Measurements from ENCODE around the gene TGM2. TPM values are rescaled to one million over a fixed set of nuclear protein-coding genes. Genes with fewer than 3 reads are reported as not detected.

Gene TGM2
- total RNA-seq, 1 donor from 2014 or later: 193 TPM

DNA sequence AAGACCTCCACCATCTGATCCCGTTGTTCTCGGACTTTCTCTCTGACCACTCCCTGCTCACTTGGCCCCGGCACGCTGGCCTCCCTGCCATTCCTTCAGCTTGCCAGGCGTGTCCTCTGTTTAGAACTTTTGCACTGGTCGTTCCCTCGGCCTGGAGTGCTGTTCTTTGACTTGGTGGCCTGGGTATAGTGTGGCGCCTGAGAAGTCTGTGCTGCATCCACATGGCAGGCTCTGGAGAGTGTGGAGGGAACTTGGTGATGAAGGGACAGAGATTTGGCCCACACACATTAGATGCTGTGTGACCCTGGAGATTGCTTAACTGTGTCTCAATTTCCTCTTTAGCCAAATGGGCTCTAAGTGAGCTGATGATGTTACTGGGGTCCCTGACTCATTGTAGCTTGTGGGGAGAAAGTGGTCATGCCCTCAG, 13.0 kb upstream of the TGM2 start:
- ATAC-seq (no peak), DNase-seq (ENCODE audit: low spot score) (no peak)

DNA sequence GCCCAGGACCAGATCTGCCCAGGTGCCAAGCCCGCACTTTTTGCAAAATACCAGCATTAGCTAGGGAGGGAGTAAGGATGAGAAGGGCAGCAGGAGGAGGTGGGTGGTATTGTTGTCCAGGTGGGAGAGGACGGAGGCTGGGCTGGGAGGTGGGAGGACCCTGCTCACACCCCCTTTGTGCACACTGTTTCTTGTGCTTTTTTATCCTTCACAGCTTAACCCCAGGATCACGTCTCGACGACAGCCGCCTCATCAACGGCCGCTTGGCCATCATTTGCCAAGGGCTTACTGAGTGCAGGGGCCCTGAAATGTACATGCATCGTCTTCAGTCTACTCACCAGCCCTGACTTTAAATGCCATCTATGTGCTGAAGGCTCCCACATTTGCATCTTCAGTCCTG, 12.1 kb upstream of the TGM2 start:
- ATAC-seq (no peak), DNase-seq (ENCODE audit: low spot score) (no peak)

DNA sequence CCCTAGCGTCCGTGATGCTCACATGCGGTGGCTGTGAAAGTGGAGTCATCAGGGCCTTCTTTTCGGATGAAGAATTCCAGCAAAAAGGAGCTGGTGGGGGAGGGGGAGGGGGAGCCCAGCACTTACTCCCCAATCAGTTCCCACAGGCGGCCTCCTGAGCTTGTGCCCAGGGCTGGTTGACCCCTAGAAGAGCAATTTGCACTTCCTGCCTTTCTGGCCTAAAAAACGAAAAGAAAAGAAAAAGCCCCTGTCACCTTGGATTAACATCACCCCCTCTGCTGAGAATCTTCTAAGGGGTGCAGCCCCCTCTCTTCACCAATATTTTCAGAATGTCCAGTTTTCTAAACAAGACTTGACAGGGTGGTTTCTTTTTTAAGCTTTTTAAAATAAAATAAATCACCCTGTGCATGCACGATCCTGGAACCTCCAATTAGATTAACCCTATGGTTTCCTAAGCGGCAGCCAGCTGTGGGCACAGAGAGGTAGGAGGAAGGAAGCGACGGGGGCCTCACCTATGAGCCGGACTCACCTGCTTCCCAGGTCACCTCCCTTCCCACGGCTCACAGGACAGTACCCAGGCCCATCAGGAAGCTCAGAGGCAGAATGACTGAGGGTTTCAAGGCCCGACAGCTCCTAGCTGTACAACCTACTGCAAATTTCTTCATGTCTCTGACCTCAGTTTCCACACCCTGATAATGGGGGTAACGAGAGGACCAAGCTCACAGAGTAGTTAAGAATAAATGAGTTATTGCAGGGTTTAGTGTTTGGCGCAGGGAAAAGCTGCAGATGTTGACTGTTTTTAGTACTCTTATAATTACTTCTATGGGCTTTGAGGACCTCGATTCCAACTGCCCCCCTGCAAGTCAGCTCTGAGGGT, 10.5 kb upstream of the TGM2 start:
- DNase-seq (ENCODE audit: low spot score) (no peak), ATAC-seq (no peak)

DNA sequence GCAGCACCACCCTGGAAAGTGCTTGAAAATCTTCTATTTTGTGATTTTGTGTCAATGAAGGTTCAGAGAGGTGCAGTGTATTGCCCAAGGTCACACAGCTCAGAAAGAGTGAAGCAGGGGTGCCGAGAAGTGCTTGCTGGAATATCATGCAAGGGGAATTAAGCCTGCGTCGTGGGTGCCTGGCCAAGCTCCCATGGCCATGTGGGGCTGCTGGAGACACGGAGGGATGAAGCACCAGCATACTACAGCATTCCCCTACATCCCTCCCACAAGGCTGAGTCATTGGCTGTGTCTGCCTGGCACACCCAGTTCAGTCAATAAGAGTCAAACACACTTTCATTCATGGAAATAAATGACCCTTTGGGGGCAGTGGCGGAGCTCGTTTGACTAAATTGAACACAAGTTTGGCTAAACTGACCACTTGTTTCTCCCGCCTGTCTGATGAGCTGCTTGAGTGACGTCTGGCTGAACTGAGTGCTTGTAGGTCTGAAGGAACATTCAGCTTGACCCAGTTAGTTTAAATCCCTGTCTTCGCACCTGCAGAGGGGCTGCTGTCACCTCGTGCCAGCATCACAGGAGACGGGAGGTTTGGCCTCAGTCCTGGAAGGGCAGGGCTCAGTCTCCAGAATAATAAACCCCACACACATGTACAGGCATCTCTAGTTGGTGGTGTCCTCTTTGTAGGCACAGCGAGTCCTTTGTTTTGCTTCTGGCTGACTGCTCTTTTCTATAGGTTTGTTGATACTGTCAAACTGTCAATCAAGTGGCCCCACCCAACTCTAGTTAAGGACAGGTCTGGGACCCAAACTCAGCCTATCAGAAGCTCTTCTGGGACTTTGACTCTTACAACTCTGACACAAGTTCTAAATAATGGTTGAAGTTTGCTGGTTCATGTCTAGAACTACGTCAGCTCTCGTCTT, 8.4 kb upstream of the TGM2 start:
- DNase-seq (ENCODE audit: low spot score): no peak

DNA sequence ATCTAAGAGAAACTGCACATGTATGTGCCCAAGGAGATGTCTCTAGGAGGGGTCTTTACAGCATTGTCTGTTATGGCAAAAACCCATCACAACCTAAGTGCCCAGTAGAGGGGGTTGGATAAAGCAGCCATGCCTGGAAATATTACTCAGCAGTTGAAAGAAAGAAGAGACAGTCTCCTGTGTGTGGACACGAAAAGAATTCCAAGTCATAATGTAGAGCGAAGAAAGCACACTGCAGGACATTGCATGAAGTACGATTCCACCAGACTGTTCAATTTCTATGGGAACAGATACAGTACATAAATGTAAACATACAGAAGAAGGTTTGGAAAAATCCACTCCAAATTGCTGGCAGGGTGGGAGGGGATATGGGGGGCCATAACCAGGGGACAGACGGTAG, 7.3 kb upstream of the TGM2 start:
- DNase-seq (ENCODE audit: low spot score): no peak
- ATAC-seq: no peak

More for the DNA sequence above, 8.4 kb upstream of the TGM2 start:
- ATAC-seq: peak; percentile 20

DNA sequence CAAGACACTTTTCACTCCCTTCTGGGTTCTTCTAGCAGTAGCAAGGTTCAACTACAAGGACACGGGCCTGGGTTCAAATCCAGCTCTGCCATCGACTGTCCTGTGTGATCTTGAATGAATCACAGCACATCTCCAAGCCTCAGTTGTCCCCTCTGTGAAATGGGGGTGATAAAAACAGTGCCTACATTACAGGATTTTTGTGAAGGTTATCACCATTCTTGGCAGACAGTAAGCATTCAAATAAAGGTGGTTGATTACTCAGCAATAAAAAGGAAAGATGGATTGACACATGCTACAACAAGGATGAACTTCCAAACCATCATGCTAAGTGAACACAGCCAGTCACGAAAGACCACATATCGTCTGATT, 6.6 kb upstream of the TGM2 start:
- ATAC-seq (no peak), DNase-seq (ENCODE audit: low spot score) (no peak)

DNA sequence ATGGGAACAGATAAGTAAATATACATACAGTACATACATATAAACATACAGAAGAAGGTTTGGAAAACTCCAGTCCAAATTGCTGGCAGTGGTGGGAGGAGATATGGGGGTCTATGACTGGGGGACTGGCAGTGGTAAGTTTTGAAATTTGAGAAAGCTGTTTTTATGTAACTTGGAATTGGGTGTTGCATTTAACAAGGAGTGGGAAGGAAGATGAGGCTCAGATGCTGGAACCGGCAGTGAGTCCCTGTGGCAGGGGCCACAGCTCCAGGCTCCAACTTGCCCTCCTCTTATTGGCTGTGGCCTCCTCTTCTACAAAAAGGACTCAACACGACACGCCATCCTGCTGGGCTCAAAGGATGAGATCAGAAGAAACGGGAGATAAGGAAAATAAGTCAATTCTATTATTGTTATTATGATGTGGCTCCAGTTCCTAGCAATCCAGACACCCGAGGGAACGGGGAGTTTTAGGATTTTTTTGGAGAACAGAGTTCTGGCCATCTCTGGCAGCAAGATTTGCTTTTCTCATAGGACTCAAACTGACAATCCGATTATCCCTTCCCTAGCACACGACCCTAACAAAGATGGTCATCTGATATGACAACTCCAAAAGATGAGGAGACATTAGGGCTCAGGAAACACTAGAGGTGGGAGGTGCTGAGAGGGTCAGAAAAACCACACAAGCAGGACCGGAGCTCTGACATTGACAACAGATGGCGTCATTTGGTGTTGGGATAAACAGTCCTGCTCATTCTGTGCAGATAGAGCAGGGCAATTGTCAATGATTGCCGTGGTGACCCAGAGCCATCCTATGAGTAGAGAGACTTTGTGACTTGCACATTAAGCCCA, 6.0 kb upstream of the TGM2 start:
- DNase-seq (ENCODE audit: low spot score): no peak

DNA sequence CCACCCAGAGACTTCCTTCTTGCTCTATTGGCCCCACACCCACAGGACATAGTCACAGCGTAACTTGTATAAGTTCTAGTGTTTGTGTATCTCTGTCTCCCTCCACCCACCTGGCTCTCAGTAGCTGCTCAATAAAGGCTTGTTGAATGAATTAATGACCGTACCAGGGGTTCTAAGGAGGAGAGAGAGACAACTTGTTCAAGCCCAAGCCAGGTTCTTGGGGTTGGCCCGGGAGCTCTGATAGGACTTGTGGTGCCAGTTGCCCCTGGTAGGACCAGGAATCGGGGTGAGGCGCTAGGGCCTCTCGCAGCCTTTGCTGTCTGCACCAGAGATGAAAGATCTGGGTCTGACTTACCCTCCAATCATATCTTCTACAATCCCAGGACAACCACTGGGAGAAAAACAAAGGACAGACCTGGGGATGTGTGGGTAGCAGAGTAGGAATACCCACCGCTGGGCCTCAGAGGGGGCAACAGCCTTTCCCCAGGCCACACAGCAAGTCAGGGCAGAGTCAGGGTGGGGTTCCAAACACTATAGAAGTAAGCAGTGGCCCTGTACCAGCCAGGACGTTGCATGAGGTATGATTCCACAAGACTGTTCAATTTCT, 5.3 kb upstream of the TGM2 start:
- no peak for ATAC-seq
- DNase-seq (ENCODE audit: low spot score): no peak

More for the DNA sequence above, 6.0 kb upstream of the TGM2 start:
- ATAC-seq: no peak

DNA sequence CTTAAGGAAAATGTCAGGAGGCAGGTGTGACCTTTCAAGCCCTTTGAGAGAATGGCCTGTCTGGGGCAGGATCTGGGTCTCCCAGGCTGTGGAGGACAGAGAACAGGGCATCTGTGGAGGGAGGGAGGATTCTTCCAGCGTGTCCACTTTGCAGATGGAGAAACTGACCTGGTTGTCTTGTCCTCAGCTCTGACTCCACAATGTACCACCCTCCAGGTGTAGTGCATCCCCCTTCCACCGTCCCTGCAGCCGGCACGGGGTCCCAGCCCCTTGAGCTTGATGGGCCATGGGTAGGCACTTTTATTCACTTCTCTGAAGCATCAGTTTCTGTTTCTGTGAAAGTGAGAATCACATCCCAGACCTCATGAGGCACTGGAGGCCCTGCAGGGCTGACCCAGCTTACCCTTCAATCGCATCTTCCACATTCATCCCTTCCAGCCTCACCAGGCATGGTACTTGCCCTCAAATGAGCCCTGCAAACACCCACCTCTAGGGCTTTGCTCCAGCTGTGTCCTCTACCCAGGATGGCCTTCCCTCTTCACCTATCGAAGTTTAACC, 4.6 kb upstream of the TGM2 start:
- ATAC-seq: no peak
- no peak for DNase-seq (ENCODE audit: low spot score)

DNA sequence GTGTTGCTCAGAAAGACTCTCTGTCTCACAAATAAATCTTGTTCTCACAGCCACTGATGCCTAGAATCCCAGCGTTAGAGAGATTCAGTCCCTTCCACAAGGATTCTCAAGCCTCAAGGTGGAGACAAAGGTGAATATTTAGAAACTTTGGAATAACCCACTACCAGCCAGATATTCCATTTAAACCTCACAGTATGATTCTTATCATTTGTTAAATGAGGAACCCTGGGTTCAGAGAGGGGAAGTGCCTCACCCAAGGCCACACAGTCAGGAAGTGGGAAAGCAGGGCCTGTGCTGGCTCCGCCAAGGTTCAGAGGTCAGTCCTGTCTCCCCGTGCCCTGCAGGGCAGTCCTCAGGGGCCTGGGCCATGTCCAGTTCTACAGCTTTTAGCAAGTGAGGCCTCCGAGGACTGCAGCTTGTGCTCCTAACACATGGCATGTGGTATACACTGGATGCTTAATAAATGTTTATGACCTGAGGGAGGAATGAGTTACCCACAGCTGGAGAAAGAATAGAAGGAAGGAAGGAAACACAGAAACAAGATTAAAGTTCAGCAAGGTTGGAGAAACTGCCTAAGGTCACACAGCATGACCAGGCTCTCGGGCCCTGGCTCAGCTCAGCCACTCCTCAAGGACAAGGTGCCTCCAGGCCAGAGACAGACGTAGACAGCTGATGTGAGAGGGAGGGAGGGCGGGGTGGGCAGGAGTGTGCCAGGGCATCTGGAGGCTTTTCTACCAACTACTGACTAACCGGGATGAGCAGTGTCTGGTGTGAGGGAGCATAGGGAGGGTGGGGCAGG, 3.9 kb upstream of the TGM2 start:
- peak; percentile 85 for DNase-seq (ENCODE audit: low spot score)
- peak; percentile 55 for ATAC-seq

DNA sequence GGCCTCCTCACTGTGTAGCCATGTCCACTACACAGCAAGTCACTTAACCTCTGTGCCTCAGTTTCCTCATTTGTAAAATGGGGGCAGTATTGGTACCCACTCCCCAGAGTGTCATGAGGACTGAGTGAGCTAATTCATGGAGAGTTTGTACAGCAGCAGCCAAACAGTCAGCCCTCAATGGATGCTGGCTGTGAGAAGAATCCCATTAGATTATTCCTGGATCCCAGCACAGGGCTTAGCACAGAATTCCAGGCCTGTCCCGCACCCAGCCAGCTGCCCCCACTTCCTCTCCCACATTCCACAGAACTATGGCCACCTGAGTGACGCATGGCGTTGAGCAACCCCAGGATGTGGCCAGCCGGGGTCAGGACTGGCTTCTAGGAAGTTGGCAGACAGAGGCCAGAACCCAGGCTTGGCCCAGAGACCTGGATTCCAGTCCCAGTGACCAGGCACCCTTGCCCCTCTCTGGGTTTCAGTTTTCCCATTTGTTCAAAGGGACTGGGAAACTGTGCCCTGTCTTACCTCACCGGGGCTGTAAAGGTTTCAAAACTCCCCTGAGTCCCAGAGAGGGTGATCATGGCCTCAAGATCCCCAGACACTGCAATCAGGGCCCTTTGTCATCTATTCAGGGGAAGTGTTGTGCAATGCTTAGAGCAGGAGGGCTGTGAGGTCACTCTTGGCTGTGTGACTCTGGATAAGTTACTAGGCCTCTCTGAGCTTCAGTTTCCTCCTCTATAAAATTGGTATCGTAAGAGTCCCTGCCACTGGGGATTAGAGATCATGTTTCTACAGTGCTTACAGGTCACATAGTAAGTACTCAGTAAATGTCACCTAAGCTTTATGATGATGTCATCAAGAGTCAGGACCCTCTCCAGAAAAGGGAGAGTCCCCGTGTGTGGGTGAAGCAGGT, 3.0 kb upstream of the TGM2 start:
- DNase-seq (ENCODE audit: low spot score): peak; percentile 98
- ATAC-seq: peak; percentile 62

DNA sequence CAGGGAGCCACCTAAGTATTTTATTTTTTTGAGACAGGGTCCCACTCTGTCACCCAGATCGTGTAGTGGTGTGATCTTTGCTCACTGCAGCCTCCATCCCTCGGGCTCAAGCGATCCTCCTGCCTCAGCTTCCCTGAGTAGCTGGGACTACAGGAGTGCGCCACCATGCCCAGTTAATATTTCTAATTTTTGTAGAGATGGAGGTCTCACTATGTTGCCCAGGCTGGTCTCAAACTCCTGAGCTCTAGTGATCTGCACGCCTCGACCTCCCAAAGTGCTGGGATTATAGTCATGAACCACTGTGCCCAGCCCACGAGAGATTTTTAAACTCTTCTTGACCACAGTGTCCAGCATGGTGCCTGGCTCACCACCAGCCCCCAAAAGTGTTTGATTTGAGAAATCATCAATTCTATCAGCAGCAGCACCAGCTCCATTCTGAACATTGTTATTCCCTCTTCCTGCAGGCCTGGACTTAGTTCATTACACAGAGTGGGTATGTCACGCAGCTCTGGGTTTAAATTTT, 2.3 kb upstream of the TGM2 start:
- DNase-seq (ENCODE audit: low spot score) (no peak), ATAC-seq (no peak)

DNA sequence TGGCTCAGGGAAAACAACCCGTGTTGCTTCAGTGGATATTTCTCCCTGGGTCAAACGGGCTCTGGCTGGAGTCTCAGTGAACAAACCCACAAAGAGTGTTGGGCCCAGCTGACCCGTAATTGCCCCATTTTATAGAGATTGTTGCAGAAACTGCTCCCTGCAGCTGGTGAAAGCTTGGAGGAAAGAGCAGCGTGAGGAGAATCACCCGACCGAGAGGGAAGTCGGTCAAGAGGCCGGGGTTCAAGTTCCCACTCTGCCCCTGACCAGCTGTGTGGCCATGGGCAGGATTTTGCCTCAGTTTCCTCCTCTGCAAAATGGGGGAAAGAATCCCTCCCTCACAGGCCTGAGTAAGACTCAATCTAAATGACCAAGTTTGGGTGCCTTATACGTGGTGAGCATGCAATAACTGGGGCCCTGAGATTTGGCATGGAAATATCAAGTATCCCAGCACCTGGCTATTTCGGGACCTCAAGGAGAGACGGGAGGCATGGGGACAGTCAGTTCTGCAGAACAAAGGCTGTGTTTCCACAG, 1.7 kb upstream of the TGM2 start:
- DNase-seq (ENCODE audit: low spot score) (no peak), ATAC-seq (no peak)

DNA sequence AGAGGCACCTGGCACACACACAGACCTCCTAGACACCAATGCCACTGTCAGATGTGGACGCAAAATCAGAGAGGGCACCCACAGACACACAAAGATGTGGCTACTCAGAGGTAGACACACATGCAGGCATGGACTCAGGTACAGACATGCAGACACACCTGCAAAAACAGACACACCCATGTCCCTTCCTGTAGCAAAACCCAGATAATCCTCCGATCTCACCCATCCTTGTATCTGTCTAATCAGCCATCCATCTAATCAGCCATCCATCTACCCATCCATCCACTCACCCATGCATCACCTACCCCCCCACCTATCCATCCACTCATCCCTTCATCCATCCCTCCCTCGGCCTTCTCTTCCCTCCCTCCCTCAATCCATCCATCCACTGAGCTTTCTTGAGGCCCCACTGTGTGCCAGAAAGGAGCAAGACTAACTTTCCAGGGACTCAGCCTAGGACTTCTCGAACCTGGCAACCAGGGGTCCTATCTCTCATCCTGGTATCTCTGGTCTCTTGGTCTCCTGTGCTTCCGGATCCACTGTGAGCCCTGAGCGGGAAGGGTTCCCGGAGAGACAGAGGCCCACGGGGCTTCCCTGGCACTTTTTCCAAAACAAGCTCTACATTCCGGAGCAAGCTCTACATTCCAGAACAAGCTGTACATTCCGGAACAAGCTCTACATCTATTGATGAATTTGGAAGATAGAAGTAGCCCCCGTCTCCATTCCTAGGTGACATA, 1.1 kb upstream of the TGM2 start:
- no peak for ATAC-seq
- DNase-seq (ENCODE audit: low spot score): no peak

DNA sequence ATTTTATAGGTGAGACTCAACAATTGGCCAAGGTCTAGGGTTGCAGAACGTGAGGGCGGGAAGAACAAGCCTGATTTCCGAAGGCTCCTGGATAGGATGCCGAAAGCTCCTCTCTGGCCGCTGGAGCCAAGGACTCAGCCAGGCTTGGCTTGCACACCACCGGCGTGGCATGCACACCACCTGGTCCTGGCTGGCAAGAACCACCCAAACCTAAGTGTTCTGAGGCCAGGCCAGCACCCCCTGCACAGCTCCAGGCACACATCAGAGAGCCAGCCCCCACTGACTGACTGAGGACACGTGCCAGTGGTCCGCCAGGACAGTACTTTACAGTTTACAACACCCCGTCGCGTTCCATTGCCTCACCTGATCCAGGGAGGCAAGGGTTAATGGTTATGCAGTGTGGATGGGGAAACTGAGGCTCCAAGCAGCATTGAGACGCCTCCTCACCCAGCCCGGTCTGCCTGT, 414 bp downstream of the TGM2 start:
- DNase-seq (ENCODE audit: low spot score) (no peak), ATAC-seq (peak; percentile 27)

DNA sequence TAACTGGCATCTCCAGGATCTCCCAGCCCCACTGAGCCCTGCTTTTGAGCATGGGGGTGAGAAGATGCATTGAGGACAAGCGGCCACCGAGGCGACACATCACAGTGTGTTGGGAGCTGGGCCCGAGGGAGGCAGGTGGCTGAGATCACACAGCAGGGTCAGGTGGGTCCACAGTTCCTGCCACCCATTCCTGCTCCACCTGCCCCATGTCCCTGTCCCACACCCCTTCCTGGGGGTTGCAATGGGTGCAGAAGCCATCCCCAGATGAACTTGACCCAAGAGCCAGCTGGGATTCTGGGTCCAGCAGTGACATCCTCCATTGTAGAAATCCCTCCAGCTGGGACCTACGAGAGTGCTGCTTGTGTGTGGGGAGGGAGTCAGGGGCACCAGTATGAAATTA, 1.0 kb downstream of the TGM2 start:
- DNase-seq (ENCODE audit: low spot score) (no peak), ATAC-seq (no peak)
